ENCODE measurements around the gene VIT.

GRCh38 chr2:36732673-36733036 lies 36.1 kb downstream of the VIT start:
- TF ChIP-seq CTCF (conservative IDR thresholded peaks at IDR 0.05; ENCODE audit: low read depth, low read length) (no peak), EZH2 (IDR thresholded peaks at IDR 0.05; ENCODE audit: low read length, unreplicated experiment) (no peak)
